ENCODE measurements around the gene SEMA3C. TPM values are rescaled to one million over a fixed set of nuclear protein-coding genes. Genes with fewer than 3 reads are reported as not detected.

SEMA3C gene
- total RNA-seq, 1 donor from 2014 or later: 0.26 TPM

GRCh38 chr7:80823057-80823456 lies 95.8 kb downstream of the SEMA3C start:
- Mint-ChIP-seq H3K36me3 (ENCODE audit: low read depth, unreplicated experiment) (no peaks in the 10 kb centered on the region), H3K4me3 (ENCODE audit: unreplicated experiment) (no peak overlapping the region), H3K27me3 (ENCODE audit: unreplicated experiment) (no peaks in the 10 kb centered on the region), H3K9me3 (ENCODE audit: unreplicated experiment) (no peaks in the 10 kb centered on the region), H3K27ac (ENCODE audit: unreplicated experiment) (no peak overlapping the region), H3K4me1 (ENCODE audit: unreplicated experiment) (no peaks in the 10 kb centered on the region)
- no peak for TF ChIP-seq CTCF (IDR thresholded peaks at IDR 0.05; ENCODE audit: unreplicated experiment)
- DNase-seq (ENCODE audit: low spot score): no peak

- Mint-ChIP-seq H3K4me3 (ENCODE audit: unreplicated experiment) (no peak overlapping the region), H3K4me1 (ENCODE audit: unreplicated experiment) (no peaks in the 10 kb centered on the region), H3K27ac (ENCODE audit: unreplicated experiment) (no peak overlapping the region), H3K27me3 (ENCODE audit: unreplicated experiment) (no peaks in the 10 kb centered on the region), H3K36me3 (ENCODE audit: low read depth, unreplicated experiment) (no peaks in the 10 kb centered on the region), H3K9me3 (ENCODE audit: unreplicated experiment) (no peaks in the 10 kb centered on the region)
- TF ChIP-seq CTCF (IDR thresholded peaks at IDR 0.05; ENCODE audit: unreplicated experiment): no peak
- DNase-seq (ENCODE audit: low spot score): no peak
Measured at GRCh38 chr7:80821771-80822319, 97.0 kb downstream of the SEMA3C start.

GRCh38 chr7:80819503-80819902 lies 99.3 kb downstream of the SEMA3C start:
- no peaks in the 10 kb centered on the region for H3K36me3 Mint-ChIP-seq (ENCODE audit: low read depth, unreplicated experiment)
- TF ChIP-seq CTCF (IDR thresholded peaks at IDR 0.05; ENCODE audit: unreplicated experiment): no peak
- H3K27ac Mint-ChIP-seq (ENCODE audit: unreplicated experiment): no peak overlapping the region
- DNase-seq (ENCODE audit: low spot score): no peak
- H3K27me3 Mint-ChIP-seq (ENCODE audit: unreplicated experiment): no peaks in the 10 kb centered on the region
- no peaks in the 10 kb centered on the region for H3K9me3 Mint-ChIP-seq (ENCODE audit: unreplicated experiment)
- H3K4me3 Mint-ChIP-seq (ENCODE audit: unreplicated experiment): no peak overlapping the region
- no peaks in the 10 kb centered on the region for H3K4me1 Mint-ChIP-seq (ENCODE audit: unreplicated experiment)

- Mint-ChIP-seq H3K27ac (ENCODE audit: unreplicated experiment) (no peak overlapping the region), H3K4me3 (ENCODE audit: unreplicated experiment) (no peak overlapping the region), H3K36me3 (ENCODE audit: low read depth, unreplicated experiment) (no peaks in the 10 kb centered on the region), H3K4me1 (ENCODE audit: unreplicated experiment) (no peaks in the 10 kb centered on the region), H3K27me3 (ENCODE audit: unreplicated experiment) (no peaks in the 10 kb centered on the region), H3K9me3 (ENCODE audit: unreplicated experiment) (no peaks in the 10 kb centered on the region)
- no peak for TF ChIP-seq CTCF (IDR thresholded peaks at IDR 0.05; ENCODE audit: unreplicated experiment)
- DNase-seq (ENCODE audit: low spot score): no peak
Measured at GRCh38 chr7:80818181-80818580, 100.7 kb downstream of the SEMA3C start.

- Mint-ChIP-seq H3K4me3 (ENCODE audit: unreplicated experiment) (no peak overlapping the region), H3K4me1 (ENCODE audit: unreplicated experiment) (no peaks in the 10 kb centered on the region), H3K27me3 (ENCODE audit: unreplicated experiment) (no peaks in the 10 kb centered on the region), H3K36me3 (ENCODE audit: low read depth, unreplicated experiment) (no peaks in the 10 kb centered on the region), H3K9me3 (ENCODE audit: unreplicated experiment) (no peaks in the 10 kb centered on the region), H3K27ac (ENCODE audit: unreplicated experiment) (no peak overlapping the region)
- no peak for TF ChIP-seq CTCF (IDR thresholded peaks at IDR 0.05; ENCODE audit: unreplicated experiment)
- DNase-seq (ENCODE audit: low spot score): no peak
Measured at GRCh38 chr7:80816806-80817205, 102.0 kb downstream of the SEMA3C start.
